Calu3 (cell line): Measurements from ENCODE around the gene TFR2. TPM values are rescaled to one million over a fixed set of nuclear protein-coding genes. Genes with fewer than 3 reads are reported as not detected.

Experiments
- BruUV-seq: library from RNA; stranded (reverse); fragments of 400-500 nt; replicated peaks from 2 replicates; lab custom pipeline; 2021; lab: Mats Ljungman, UMichigan
- CTCF ChIA-PET: fragments of 300-600 bp; sonication (Branson Sonifier 250); formaldehyde crosslinking; loops from one replicate; lab custom pipeline; 2022; ENCODE audit warnings: antibody characterized with exemption; lab: Charles Lee
- DNase-seq: peaks from one replicate; pipeline ENCODE4 v3.0.0; 2022
- H3K27ac Mint-ChIP-seq: one replicate; pipeline ENCODE4 v1.8.0; 2022; ENCODE audit warnings: mixed read lengths; ENCODE audit not compliant: unreplicated experiment
- H3K27me3 Mint-ChIP-seq: one replicate; pipeline ENCODE4 v1.8.0; 2022; ENCODE audit warnings: mixed read lengths; ENCODE audit not compliant: unreplicated experiment
- H3K36me3 Mint-ChIP-seq: one replicate; pipeline ENCODE4 v1.8.0; 2022; ENCODE audit warnings: mild to moderate bottlenecking, moderate library complexity, mixed read lengths; ENCODE audit not compliant: insufficient read depth, unreplicated experiment
- H3K4me1 Mint-ChIP-seq: one replicate; pipeline ENCODE4 v1.8.0; 2022; ENCODE audit warnings: mild to moderate bottlenecking, low read depth, mixed read lengths; ENCODE audit not compliant: unreplicated experiment
- H3K4me3 Mint-ChIP-seq: one replicate; pipeline ENCODE4 v1.8.0; 2022; ENCODE audit warnings: mild to moderate bottlenecking, low read depth, moderate library complexity, mixed read lengths; ENCODE audit not compliant: unreplicated experiment
- H3K9me3 Mint-ChIP-seq: one replicate; pipeline ENCODE4 v1.8.0; 2022; ENCODE audit warnings: low read depth, mixed read lengths; ENCODE audit not compliant: unreplicated experiment
- CTCF ChIP-seq: fragments of 200-600 bp; IDR thresholded peaks from one replicate; pipeline ENCODE4 v1.8.0; 2022; ENCODE audit warnings: antibody characterized with exemption; ENCODE audit not compliant: unreplicated experiment
- intact Hi-C: fragments of 100-400 bp; cut with micrococcal nuclease; formaldehyde crosslinking; loops from one replicate; pipeline ENCODE4 v1.10.0; 2022; ENCODE audit not compliant: unreplicated experiment
- total RNA-seq: library from RNA; stranded (reverse); gene quantifications from 2 replicates; pipeline ENCODE4 v1.2.3, GENCODE V29; 2022

The TFR2 gene
- total RNA-seq, 1 experiment from 2014 or later, result 0.90 TPM

GRCh38 chr7:100687261-100687660 lies 45.9 kb upstream of the TFR2 start:
- no peaks in the 10 kb centered on the region for H3K27me3 Mint-ChIP-seq
- CTCF ChIA-PET, result no interaction called here
- no peaks in the 10 kb centered on the region for H3K9me3 Mint-ChIP-seq
- TF ChIP-seq CTCF, result no peak
- no peaks in the 10 kb centered on the region for H3K4me1 Mint-ChIP-seq
- intact Hi-C loops, result no loop called here
- H3K4me3 Mint-ChIP-seq, result no peak overlapping the region
- no peak overlapping the region for H3K27ac Mint-ChIP-seq
- BruUV-seq, result no TSS peak
- H3K36me3 Mint-ChIP-seq, result peaks cover 30% of the 10 kb centered on the region
- no peak for DNase-seq

- intact Hi-C loops, result no loop called here
- TF ChIP-seq CTCF, result no peak
- no peaks in the 10 kb centered on the region for H3K27me3 Mint-ChIP-seq
- H3K27ac Mint-ChIP-seq, result no peak overlapping the region
- H3K4me3 Mint-ChIP-seq, result no peak overlapping the region
- peaks cover 31% of the 10 kb centered on the region for H3K36me3 Mint-ChIP-seq
- CTCF ChIA-PET, result no interaction called here
- no TSS peak for BruUV-seq
- no peaks in the 10 kb centered on the region for H3K9me3 Mint-ChIP-seq
- no peak for DNase-seq
- no peaks in the 10 kb centered on the region for H3K4me1 Mint-ChIP-seq
Observed at GRCh38 chr7:100686822-100687211, 45.5 kb upstream of the TFR2 start.

GRCh38 chr7:100686201-100686821 lies 45.0 kb upstream of the TFR2 start:
- H3K9me3 Mint-ChIP-seq, result no peaks in the 10 kb centered on the region
- CTCF ChIA-PET, result no interaction called here
- H3K27ac Mint-ChIP-seq, result no peak overlapping the region
- no peaks in the 10 kb centered on the region for H3K27me3 Mint-ChIP-seq
- DNase-seq, result no peak
- BruUV-seq, result no TSS peak
- no peaks in the 10 kb centered on the region for H3K4me1 Mint-ChIP-seq
- H3K4me3 Mint-ChIP-seq, result no peak overlapping the region
- TF ChIP-seq CTCF, result no peak
- intact Hi-C loops, result no loop called here
- peaks cover 33% of the 10 kb centered on the region for H3K36me3 Mint-ChIP-seq

DNA sequence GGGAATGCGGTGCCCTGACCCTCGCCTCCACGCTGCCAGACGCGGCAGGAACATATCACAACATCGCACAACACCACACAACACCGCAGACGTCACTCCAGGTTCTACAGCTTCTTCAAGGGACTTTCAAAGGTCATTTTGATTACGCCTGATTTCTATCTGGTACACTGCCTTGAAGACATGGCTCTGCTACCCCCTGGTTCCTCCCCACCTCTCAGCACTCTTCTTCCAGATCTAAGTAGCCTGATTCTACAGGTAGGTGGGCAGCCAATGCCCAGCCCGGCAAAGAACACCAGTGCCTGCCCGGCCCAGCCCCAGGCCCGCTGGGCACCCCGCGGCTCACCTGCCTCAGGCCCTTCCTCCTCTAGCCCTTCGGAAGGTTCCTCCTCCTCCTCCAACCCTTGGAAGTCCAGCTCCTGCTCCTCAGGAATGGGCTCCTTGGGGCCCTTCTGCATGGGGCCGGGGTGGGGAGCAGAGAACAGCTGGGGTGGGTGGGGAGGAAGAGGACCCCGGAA lies 44.3 kb upstream of the TFR2 start:
- no TSS peak for BruUV-seq
- DNase-seq, result no peak
- no peaks in the 10 kb centered on the region for H3K4me1 Mint-ChIP-seq
- CTCF ChIA-PET, result no interaction called here
- no peak overlapping the region for H3K4me3 Mint-ChIP-seq
- peaks cover 38% of the 10 kb centered on the region for H3K36me3 Mint-ChIP-seq
- TF ChIP-seq CTCF, result no peak
- H3K27ac Mint-ChIP-seq, result no peak overlapping the region
- no peaks in the 10 kb centered on the region for H3K9me3 Mint-ChIP-seq
- no peaks in the 10 kb centered on the region for H3K27me3 Mint-ChIP-seq
- intact Hi-C loops, result no loop called here
